NCI-H526 treated with DMSO at 0.1 percent for 48 hours (cell line): Measurements from ENCODE around the gene UBE3C.

Experiments
- DNase-seq: peaks from one replicate; lab custom pipeline; 2025; lab: John Stamatoyannopoulos, UW

Gene UBE3C

DNA sequence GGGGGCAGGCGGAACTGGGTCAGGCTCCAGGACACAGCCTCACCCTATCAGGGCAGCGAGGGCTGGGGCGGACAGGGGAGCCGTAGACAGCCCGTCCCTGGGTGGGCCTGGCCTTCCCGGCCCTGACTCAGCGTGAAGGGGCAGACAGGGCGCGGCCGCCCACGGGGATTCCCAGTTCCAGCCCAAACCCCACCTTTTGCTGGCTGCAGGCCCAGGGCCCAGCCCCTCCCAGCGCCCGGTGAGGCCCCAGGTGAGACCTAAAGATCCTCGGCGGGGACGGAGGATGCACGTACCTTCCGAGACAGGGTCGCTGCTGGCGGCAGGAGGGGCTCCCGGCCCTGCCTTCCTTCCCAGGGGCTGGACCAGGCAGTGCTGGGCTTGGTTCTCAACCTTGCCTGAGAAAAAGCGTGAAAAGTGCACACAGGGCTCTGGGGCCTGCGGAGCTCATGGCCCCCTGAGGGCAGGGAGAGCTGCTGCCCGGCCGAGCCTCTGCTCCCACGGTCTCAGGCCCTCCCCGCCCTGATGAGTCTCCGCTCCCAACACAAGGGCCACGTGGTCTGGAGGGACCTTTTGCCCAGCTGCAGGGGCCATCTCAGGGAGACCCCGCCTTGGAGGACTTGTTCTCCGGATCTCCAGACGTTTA lies 154.2 kb downstream of the UBE3C start:
- no peak for DNase-seq

DNA sequence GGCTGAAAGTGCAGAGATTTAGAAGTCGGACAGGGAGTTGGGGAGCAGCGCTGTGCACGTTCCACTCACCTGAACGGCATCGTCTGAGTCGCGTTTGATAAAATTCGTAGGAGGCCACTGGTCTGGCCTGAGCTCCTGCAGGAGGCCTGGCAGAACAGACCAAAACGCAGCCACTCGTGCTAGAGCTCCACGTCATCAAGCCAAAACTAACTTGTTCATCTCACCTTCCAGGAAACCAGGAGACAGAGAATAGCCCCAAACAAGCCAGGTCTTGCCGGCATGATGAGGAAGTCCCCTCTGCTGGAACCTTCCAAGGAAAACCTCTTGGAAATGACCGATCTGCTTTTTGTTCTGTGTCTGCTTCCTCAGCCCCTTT lies 154.7 kb downstream of the UBE3C start:
- DNase-seq: no peak

DNA sequence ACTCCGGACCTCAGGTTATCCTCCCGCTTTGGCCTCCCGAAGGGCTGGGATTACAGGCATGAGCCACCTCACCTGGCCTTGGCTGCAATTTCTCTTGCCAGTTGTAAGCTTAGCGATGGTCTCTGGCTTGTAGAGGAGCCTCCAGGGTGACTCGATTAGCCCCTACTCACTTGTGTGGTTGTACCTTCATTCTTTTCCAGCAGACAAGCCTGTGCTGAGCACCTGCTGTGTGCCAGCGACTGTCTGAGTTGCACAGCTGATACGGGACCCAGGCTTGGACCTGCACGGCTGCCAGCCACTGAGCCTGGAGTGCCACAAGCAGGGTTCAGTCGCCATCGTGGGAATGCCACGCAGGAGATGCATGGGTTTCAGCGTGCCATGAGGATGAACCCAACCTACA lies 156.0 kb downstream of the UBE3C start:
- DNase-seq: no peak

DNA sequence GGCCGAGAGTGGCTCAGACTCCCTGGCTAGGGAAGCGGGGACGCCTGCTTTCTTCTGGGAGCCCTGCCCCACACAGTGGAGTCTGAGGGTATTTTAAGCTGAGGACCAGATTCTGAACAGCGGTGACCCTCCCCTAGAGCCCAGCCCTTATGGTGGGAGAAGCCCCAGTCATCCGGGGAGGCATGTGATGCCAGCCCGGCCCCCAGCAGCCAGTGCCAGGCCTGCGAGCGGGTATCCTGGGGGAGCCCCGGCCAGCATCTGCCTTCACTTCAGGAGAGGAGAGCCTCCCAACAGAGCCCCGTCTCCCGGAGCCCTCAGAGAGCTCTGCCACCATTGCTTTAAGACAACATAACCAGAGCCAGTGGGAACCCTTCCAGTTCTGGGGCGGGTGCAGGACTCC lies 156.6 kb downstream of the UBE3C start:
- DNase-seq: no peak

DNA sequence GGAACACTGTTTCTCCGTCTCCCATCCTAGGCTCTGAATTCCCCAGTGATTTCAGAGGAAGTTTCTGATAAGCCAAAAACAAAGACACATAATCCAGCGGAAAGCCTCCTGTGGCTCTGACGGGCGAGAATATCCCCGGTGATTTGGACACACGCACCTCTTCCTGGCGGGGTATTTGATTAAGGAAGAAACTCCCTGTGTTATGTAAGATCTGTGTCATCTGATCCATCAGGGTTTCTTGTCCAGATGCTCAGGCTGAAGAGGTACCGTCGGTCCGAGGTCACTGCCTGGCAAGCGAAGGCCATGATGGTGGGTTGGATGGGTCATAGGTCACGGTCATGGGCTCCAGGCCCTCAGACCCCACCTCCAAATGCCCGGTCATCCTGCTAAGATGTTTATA lies 158.5 kb downstream of the UBE3C start:
- no peak for DNase-seq

DNA sequence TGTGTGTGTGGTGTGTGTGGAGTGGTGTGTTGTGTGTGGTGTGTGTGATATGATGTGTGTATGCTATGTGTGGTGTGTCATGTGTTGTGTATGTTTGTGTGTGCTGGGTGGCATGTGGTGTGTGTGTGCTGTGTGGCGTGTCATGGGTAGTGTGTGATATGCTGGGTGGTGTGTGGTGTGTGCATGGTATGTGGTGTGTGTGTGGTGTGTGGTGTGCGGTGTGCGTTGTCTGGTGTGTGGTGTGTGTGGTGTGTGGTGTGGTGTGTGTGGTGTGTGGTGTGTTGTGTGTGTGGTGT lies 160.5 kb downstream of the UBE3C start:
- DNase-seq: no peak

DNA sequence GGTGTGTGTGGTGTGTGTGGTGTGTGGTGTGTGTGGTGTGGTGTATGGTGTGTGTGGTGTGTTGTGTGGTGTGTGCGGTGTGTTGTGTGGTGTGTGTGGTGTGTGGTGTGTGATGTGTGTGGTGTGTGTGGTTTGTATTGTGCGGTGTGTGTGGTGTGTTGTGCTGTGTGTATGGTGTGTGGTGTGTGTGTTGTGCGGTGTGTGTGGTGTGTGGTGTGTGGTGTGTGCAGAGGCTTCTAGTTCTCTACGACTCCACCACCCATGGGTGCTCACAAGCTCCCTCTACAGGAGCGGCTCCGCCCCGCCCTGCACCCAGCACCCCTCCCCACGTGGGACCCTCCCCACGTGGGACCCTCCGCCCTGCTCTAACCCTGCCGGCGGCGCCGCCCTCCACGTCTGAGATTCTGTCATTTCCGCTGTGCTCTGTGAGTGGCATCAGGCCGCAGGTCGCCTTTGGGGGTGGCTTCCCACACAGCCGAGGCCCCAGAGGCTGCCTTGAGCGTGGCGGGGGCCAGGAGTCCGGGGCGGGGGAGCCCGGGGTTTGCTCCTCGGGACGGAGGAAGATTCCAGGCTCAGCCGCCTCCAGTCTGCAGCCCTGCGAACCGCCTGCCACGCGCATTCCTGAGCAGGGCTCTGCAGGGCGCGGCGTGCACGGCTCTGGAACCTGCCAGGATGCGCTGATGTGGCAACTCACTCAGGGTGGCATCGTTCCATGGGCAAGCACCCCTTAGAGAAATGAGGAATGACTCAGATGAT lies 161.1 kb downstream of the UBE3C start:
- DNase-seq: no peak

DNA sequence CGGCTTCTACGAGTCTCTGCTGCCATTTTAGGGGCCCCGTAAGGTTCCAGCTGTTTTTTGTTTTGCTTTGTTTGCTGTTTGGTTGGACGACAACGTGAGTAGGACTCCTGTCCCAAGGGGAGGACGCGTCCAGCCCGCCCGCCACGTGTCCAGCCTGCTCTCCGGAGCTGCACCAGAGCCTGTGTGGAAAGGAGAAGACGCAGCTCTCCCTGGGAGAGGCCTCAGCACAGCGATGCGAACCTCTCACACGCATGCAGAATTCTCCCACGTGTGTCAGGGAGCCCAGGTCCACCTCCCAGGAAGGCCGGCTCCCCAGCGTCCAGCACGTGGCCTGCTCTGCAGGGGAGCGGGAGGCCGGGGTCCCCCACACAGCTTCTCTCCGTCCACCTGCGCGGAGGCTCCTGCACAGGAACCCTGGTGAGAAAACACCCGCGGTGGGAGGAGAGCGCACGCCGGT lies 161.7 kb downstream of the UBE3C start:
- no peak for DNase-seq

DNA sequence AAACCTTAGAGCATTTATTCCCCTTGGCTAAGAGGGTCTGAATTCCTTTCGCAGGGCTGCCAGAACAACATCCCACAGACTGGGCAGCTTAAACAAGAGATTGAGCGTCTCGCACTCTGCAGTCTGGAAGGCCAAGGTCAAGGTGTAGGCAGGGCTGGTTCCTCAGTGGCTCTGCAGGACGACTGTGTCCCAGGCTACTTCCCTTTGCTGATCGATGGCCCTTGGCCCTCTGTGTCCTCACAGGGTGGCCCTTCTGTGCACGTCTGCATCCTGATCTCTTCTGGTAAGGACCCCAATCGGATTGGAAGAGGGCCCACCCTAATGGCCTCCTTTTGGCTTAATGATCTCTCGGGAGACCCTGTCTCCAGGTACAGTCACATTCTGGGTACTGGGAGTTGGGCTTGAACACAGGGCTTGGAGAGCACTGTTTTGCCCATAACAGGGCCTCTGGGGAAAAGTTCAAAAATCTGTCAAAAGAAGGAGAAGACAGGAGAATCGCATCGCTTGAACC lies 162.9 kb downstream of the UBE3C start:
- DNase-seq: no peak

DNA sequence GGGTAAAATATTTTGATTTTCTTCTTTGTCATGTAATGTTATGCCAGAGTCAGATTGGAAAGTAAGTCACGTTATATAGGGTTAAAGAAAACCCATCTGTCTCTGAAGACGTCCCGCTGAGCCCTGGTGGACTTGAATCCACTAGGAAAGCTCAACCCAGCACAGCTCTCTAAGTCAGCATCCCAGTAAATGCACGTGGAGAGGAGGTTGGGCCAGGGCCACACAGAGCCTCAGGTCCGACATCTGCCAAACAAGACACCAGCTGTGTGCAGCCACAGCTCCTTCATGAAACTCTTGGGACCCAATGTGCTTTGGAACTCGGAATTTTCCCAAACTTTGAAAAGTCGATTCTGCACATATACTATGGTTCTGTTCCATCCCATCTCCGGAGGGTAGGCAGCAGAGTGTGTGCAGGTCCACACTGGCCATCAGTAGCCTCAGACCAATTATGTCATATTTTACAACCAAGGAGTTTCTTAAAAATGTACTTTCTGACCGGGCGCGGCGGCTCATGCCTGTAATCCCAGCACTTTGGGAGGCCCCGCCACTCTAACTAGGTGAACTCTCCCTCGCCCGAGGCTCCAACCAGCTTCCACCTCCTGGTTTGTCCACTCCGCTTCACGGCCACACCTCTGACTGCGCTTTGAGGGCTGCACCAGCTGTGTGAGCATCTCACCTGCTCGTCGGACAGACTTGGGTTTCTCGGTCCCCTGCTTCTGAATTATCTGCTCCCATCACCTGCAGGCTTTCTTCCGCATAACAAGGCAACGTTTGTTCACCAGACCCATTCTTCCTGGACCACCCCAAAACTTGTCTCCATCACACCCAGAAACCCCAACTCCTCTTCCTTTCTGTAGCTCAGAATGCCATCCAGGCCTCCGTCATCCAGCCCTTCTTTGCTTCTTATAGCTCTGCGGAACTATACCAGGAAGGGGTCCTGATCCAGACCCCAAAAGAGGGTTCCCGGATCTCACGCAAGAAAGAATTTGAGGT lies 168.4 kb downstream of the UBE3C start:
- no peak for DNase-seq

DNA sequence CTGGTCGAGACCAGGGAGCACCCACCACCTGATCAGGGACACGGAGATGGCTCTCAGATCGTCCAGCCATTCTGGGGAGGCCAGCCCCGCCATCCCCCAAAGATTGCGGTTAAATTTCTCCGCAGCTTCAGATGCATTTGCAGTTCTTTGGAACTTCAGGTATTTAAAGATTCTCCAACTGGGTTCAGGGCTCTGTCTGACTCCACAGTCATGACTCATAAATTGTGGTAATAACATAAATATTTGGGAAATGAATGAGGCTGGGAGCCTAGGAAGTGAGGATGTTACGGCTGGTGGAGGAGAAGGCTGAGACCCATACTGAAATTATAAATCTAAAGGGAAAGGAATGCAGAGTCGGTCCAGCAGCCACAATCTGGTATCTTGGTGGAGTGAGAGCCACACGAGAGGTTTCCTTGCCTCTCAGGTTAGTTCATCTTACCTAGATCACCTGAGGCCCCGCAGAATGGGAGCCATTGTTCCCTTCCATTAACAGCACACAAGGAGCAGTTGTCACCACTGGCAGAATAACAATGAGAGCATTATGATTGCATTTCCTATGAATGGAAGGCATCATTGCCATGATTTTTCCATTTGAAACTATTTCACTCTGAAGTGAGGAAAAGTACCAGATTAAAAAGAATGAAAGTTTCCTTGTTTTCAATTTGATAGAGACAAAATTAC lies 171.4 kb downstream of the UBE3C start:
- peak; percentile 15 for DNase-seq

DNA sequence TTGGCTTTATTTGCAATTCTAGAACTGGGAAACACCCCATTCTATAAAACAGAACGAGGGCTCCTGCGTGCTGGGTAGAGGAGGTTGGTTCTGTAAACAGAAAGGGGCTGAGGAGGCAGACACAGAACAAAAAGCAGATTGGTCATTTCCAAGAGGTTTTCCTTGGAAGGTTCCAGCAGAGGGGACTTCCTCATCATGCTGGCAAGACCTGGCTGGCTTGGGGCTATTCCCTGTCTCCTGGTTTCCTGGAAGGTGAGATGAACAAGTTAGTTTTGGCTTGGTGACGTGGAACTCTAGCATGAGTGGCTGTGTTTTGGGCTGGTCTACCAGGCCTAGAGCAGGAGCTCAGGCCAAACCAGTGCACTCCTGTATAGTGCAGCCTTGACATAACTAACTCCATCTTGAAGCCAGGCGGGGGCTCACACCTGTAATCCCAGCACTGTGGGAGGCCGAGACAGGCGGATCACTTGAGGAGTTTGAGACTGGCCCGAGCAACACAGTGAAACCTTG lies 172.0 kb downstream of the UBE3C start:
- no peak for DNase-seq

DNA sequence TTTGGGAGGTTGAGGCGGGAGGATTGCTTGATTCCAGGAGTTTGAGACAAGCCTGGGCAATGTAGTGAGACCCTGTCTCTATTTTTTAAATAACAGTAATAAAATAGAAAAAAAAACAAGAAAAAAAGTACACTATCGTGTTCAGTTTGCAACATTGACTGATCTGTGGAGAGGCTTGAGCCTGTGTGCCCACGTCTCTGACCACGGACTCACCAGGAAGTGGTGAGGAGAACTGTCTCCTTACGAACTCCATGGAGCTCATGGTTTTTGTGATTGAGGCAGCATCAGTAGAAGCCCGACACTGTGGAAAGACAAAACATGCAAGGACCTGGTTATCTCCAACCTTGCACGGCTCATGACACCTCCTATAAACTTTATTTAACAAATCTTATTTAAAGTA lies 174.2 kb downstream of the UBE3C start:
- DNase-seq: no peak

DNA sequence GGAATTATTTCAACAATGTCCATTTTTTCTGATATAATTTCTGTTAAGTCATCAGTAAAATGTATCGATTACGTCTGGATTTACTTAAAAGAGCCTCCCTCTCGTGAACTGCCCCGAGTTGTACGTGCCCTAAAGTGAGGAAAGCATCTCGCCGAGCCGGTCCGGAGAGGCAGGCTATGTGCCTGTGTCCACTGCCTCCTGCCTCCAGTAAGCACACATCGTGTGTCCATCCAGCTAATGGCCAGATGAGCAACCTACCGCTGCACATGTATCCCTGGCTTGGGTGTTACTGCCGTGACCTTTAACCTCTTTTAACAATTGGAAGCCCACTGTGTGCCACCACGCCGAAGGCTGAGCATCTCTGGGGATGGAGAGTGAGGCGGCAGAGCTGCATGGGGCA lies 174.9 kb downstream of the UBE3C start:
- no peak for DNase-seq

DNA sequence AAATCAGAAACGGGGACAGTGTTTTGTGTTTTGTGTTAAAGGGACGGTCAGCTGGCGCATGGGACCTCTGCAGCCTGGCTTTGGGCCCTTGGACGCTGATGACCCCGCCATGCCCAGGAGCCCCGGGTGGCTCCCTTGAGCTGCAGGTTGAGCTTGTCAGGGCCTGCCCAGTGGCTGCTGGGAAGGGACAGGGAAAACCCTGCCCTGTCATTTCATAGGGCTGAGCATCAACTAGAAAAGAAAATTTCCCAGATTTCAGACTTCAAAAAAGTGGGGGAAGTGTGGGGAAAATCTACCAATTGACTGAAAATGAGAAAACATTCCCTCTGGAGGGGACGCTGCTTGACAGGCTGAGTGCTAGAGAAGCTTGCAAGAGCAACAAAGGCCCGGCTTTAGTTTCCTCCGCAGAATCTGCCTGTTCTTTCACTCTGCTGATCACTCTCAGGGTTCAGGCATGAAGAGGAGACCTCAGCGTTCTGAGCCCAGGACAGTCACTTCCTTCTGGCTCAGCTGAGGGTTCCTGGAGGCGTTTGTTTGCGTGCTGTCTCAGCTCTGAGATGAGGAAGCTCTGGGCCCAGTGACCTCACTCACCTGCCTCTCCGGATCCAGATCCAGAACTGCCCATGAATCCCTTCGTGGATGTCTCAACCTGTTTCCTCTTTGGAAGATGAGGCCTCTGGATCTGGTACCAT lies 179.4 kb downstream of the UBE3C start:
- no peak for DNase-seq
